SK-N-SH treated with all-trans-retinoic acid at 6 μM for 48 hours (cell line): ENCODE measurements around the gene CPEB1.

Source experiments
- BACH2 ChIP-seq: fragments of 250-450 bp; sonication (Bioruptor Pico); IDR thresholded peaks from 2 replicates; pipeline ENCODE4 v1.9.0; 2021; ENCODE audit warnings: mild to moderate bottlenecking, borderline replicate concordance
- CREB5 ChIP-seq: fragments of 250-450 bp; sonication (Bioruptor Pico); IDR thresholded peaks from 2 replicates; pipeline ENCODE4 v1.5.1; 2020; ENCODE audit warnings: low read depth, mild to moderate bottlenecking, moderate library complexity
- GLIS3 ChIP-seq: fragments of 250-450 bp; sonication (Bioruptor Pico); IDR thresholded peaks from 2 replicates; pipeline ENCODE4 v1.5.0; 2020; ENCODE audit warnings: mild to moderate bottlenecking, moderate library complexity
- ISL1 ChIP-seq: fragments of 250-450 bp; sonication (Bioruptor Pico); IDR thresholded peaks from 2 replicates; pipeline ENCODE4 v2.1.2; 2022; ENCODE audit warnings: mild to moderate bottlenecking, moderate library complexity
- OSR1 ChIP-seq: fragments of 250-450 bp; sonication (Bioruptor Pico); IDR thresholded peaks from 2 replicates; pipeline ENCODE4 v1.8.0; 2022; ENCODE audit warnings: moderate library complexity, mild to moderate bottlenecking, inconsistent platforms
- PATZ1 ChIP-seq: fragments of 250-450 bp; sonication (Bioruptor Pico); IDR thresholded peaks from 2 replicates; pipeline ENCODE4 v1.8.0; 2020; ENCODE audit warnings: mild to moderate bottlenecking, moderate library complexity, borderline replicate concordance
- PPARA ChIP-seq: fragments of 250-450 bp; sonication (Bioruptor Pico); IDR thresholded peaks from 2 replicates; pipeline ENCODE4 v1.5.0; 2020; ENCODE audit warnings: mild to moderate bottlenecking, borderline replicate concordance
- RARB ChIP-seq: fragments of 250-450 bp; sonication (Bioruptor Pico); IDR thresholded peaks from 2 replicates; pipeline ENCODE4 v1.8.0; 2021; ENCODE audit warnings: mild to moderate bottlenecking, moderate library complexity
- TOX ChIP-seq: fragments of 250-450 bp; sonication (Bioruptor Pico); IDR thresholded peaks from 2 replicates; pipeline ENCODE4 v1.8.0; 2021; ENCODE audit warnings: mild to moderate bottlenecking, moderate library complexity, borderline replicate concordance
- ZC3H10 ChIP-seq: fragments of 250-450 bp; sonication (Bioruptor Pico); IDR thresholded peaks from 2 replicates; pipeline ENCODE4 v1.5.1; 2021; ENCODE audit warnings: mild to moderate bottlenecking, moderate library complexity
- ZFP30 ChIP-seq: fragments of 450-650 bp; formaldehyde crosslinking; IDR thresholded peaks from 2 replicates; pipeline ENCODE4 v1.5.0; 2022; ENCODE audit warnings: mild to moderate bottlenecking, moderate library complexity
- ZNF565 ChIP-seq: fragments of 450-650 bp; formaldehyde crosslinking; conservative IDR thresholded peaks from 2 replicates; pipeline ENCODE4 v1.5.0; 2020; ENCODE audit warnings: low read depth, mild to moderate bottlenecking, moderate library complexity

DNA sequence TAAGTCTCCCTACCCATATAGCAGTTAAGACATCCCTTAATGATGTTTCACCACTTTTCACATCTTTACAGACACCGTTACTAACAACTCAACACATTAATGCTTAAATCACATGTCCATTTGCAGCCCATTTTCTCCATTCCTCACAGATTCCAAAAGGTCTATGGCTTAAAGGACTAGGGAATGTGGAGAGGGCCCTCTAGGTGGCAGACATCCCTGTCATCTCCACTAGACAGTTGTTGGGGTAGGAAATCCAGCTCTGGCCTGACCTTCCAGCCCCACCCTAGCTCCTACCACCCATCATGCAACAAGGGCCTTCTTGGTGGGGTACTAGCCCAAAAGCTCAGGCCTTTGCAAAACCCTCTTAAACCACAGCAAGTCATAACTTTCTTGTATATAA, 25.2 kb downstream of the CPEB1 start:
- TF ChIP-seq ZNF565: no peak
- TF ChIP-seq PATZ1 (CRISPR knock-in tag): no peak
- no peak for TF ChIP-seq GLIS3
- TF ChIP-seq RARB: no peak
- TF ChIP-seq ZFP30 (CRISPR knock-in tag): no peak
- TF ChIP-seq PPARA: no peak
- no peak for TF ChIP-seq ISL1 (CRISPR knock-in tag)
- TF ChIP-seq CREB5 (CRISPR knock-in tag): no peak
- no peak for TF ChIP-seq BACH2 (CRISPR knock-in tag)
- no peak for TF ChIP-seq OSR1 (CRISPR knock-in tag)
- TF ChIP-seq ZC3H10: no peak
- TF ChIP-seq TOX (CRISPR knock-in tag): no peak
